Measurements from ENCODE around the gene KRTAP2-4. TPM values are rescaled to one million over a fixed set of nuclear protein-coding genes. Genes with fewer than 3 reads are reported as not detected.
"Not testable (repeated sequence)": the region's sequence is repeated elsewhere in the genome, so short reads cannot be mapped to it uniquely, and the experiment has no call there.

KRTAP2-4 gene
- total RNA-seq, 1 experiment from 2014 or later = not detected

GRCh38 chr17:41046735-41047465 lies 18.8 kb downstream of the KRTAP2-4 start, which contains the start of gene KRTAP2-1:
KRTAP2-1 (minus strand) TSS chr17:41047316; CDS start chr17:41047267, 49 bp downstream.
- in situ Hi-C loops (cut with HindIII; ENCODE audit: low pct_unique_long_range_greater_than_20kb, low sequenced_read_pairs); POLR2A ChIA-PET; H3K9me3 ChIP-seq (ENCODE audit: control insufficient read depth, insufficient read depth, low read depth, low read length); ATAC-seq; BruUV-seq (replicated peaks); H3K27me3 ChIP-seq (ENCODE audit: control insufficient read depth, insufficient read depth, low read length); CTCF ChIA-PET; H3K4me1 ChIP-seq (ENCODE audit: control insufficient read depth, insufficient read depth, low read length); H3K27ac ChIP-seq (ENCODE audit: low read length); DNase-seq (ENCODE audit: low read depth, low spot score); H3K36me3 ChIP-seq (ENCODE audit: control insufficient read depth, insufficient read depth, low read length); H3K4me3 ChIP-seq (ENCODE audit: low read depth in 2 of 2, low read length in 2 of 2); intact Hi-C loops (cut with micrococcal nuclease; ENCODE audit: unreplicated experiment): not testable (repeated sequence)

GRCh38 chr17:41042953-41043352 lies 22.7 kb downstream of the KRTAP2-4 start:
- BruUV-seq (replicated peaks) = no TSS peak
- ATAC-seq (no peak), DNase-seq (ENCODE audit: low read depth, low spot score) (no peak)
- Histone ChIP-seq H3K27ac (ENCODE audit: low read length) (no peak overlapping the region), H3K9me3 (ENCODE audit: control insufficient read depth, insufficient read depth, low read depth, low read length) (no peaks in the 10 kb centered on the region), H3K27me3 (ENCODE audit: control insufficient read depth, insufficient read depth, low read length) (no peaks in the 10 kb centered on the region), H3K4me3 (ENCODE audit: low read depth in 2 of 2, low read length in 2 of 2) (no peak overlapping the region), H3K4me1 (ENCODE audit: control insufficient read depth, insufficient read depth, low read length) (no peaks in the 10 kb centered on the region), H3K36me3 (ENCODE audit: control insufficient read depth, insufficient read depth, low read length) (no peaks in the 10 kb centered on the region)
- no peak for TF ChIP-seq CTCF (IDR thresholded peaks at IDR 0.05)
- no peak for TF ChIP-seq POLR2AphosphoS5 (IDR thresholded peaks at IDR 0.05; ENCODE audit: low read depth, low read length)
- TF ChIP-seq TCF7L2 (IDR thresholded peaks at IDR 0.05; ENCODE audit: low read depth, low read length) = no peak
- TF ChIP-seq REST (IDR thresholded peaks at IDR 0.05; ENCODE audit: insufficient read depth in 1 of 2, low read depth in 2 of 2, low read length in 1 of 2) = no peak
- TF ChIP-seq SIN3A (IDR thresholded peaks at IDR 0.05; ENCODE audit: borderline replicate concordance, insufficient read depth, low read depth, low read length) = no peak
- intact Hi-C loops (cut with micrococcal nuclease; ENCODE audit: unreplicated experiment) = no loop called here
- CTCF ChIA-PET = no interaction called here
- in situ Hi-C loops (cut with HindIII; ENCODE audit: low pct_unique_long_range_greater_than_20kb, low sequenced_read_pairs) = no loop called here
- POLR2A ChIA-PET = interaction anchor here (0.6 kb wide), 1 partner anchor 726 kb away, joined by 3 read pairs; no protein-coding TSS in a partner anchor

GRCh38 chr17:41040783-41041571 lies 24.7 kb downstream of the KRTAP2-4 start, which contains the start of gene KRTAP1-1:
KRTAP1-1 (minus strand) TSS chr17:41041450; CDS start chr17:41041397, 53 bp downstream.
- POLR2A ChIA-PET; H3K4me3 ChIP-seq (ENCODE audit: low read depth in 2 of 2, low read length in 2 of 2); H3K27me3 ChIP-seq (ENCODE audit: control insufficient read depth, insufficient read depth, low read length); CTCF ChIA-PET; H3K27ac ChIP-seq (ENCODE audit: low read length); in situ Hi-C loops (cut with HindIII; ENCODE audit: low pct_unique_long_range_greater_than_20kb, low sequenced_read_pairs); intact Hi-C loops (cut with micrococcal nuclease; ENCODE audit: unreplicated experiment); H3K4me1 ChIP-seq (ENCODE audit: control insufficient read depth, insufficient read depth, low read length); DNase-seq (ENCODE audit: low read depth, low spot score); H3K36me3 ChIP-seq (ENCODE audit: control insufficient read depth, insufficient read depth, low read length); H3K9me3 ChIP-seq (ENCODE audit: control insufficient read depth, insufficient read depth, low read depth, low read length); BruUV-seq (replicated peaks): not testable (repeated sequence)
- ATAC-seq = peak; percentile 68; the same call in 1 of the 2 replicates
